ENCODE results near the gene TYRO3.
"Not testable (repeated sequence)": the region's sequence is repeated elsewhere in the genome, so short reads cannot be mapped to it uniquely, and the experiment has no call there.

TYRO3 gene

DNA sequence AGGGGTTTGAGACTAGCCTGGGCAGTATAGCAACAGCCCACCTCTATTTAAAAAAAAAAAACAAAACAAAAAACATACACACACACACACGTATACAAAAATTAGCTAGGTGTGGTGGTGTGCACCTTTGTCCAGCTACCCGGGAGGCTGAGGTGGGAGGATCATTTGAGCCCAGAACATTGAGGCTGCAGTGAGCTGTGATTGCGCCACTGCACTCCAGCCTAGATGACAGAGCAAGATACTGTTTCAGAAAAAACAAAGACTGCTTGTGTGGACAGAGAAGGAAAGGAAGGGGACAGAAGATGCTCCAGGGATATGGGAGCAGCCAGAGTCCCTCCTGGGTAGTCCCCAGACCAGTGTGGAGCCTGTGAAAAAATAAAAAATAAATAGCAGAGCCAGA, 12.9 kb downstream of the TYRO3 start:
- in situ Hi-C loops (cut with MboI; ENCODE audit: low sequenced_read_pairs): no loop called here

DNA sequence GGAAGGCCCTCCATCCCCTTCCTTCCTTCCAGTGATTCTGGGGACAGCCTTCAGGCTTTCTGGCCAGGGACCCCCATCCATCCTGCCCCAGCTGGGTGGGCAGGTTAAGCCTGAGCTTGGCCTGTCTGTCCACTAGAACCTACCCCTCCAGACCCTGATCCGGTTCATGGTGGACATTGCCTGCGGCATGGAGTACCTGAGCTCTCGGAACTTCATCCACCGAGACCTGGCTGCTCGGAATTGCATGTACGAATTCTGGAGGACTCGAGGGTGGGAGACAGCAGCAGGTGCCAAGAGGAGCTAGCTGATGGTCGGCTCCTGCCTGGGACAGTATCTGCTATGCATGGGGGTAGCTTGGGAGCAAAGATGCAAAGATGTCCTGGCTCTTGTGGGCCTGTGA, 13.9 kb downstream of the TYRO3 start:
- in situ Hi-C loops (cut with MboI; ENCODE audit: low sequenced_read_pairs): no loop called here

- in situ Hi-C loops (cut with MboI; ENCODE audit: low sequenced_read_pairs): no loop called here
Observed at GRCh38 chr15:41573396-41573795, 14.4 kb downstream of the TYRO3 start.

DNA sequence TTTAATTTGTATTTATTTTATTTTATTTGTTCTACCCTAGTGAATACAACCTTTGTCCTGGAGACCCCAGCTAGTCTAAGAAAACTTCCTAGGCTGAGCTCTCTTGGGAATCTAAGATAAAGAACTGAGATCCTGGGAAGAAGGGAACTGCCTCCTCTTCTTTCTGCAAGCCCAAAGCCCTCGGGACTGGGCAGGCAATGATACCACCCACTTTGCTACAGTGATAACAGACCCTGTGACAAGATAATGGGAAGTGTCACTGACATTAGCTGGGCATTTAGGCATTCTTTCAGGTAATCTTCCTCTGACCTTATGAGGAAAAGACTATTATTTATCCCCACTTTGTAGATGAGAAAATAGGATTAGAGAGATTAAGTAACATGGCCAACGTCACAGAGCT, 15.1 kb downstream of the TYRO3 start:
- in situ Hi-C loops (cut with MboI; ENCODE audit: low sequenced_read_pairs): no loop called here

DNA sequence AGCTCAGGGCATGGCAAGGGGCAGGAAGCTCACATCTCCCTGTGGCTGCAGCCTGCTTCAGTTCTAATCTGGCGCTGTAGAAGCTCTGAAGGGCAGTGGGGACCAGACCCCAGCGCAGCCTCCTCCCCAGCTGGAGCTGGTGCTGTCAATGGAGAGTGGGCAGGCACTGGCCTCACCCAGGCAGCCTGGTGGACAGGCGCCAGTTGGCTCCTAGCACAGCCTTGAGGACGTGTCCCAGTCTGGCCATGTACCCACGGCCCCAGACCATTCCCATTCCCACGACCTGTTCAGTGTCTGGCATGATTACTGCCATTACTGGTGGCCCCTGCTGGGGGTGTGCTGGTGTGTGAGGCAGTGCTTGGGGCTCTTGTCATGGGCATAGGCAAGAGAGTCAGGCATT, 16.3 kb downstream of the TYRO3 start:
- in situ Hi-C loops (cut with MboI; ENCODE audit: low sequenced_read_pairs): no loop called here

- in situ Hi-C loops (cut with MboI; ENCODE audit: low sequenced_read_pairs): no loop called here
Observed at GRCh38 chr15:41577863-41578735, 19.1 kb downstream of the TYRO3 start.

DNA sequence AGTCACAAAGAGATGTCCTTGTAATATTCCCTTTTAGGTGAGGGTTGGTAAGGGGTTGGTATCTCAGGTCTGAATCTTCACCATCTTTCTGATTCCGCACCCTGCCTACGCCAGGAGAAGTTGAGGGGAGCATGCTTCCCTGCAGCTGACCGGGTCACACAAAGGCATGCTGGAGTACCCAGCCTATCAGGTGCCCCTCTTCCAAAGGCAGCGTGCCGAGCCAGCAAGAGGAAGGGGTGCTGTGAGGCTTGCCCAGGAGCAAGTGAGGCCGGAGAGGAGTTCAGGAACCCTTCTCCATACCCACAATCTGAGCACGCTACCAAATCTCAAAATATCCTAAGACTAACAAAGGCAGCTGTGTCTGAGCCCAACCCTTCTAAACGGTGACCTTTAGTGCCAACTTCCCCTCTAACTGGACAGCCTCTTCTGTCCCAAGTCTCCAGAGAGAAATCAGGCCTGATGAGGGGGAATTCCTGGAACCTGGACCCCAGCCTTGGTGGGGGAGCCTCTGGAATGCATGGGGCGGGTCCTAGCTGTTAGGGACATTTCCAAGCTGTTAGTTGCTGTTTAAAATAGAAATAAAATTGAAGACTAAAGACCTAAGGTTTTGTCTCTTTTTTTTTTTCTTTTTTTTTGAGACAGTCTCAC, 19.8 kb downstream of the TYRO3 start:
- in situ Hi-C loops (cut with MboI; ENCODE audit: low sequenced_read_pairs): no loop called here

- in situ Hi-C loops (cut with MboI; ENCODE audit: low sequenced_read_pairs): no loop called here
Observed at GRCh38 chr15:41581110-41581509, 22.1 kb downstream of the TYRO3 start.

DNA sequence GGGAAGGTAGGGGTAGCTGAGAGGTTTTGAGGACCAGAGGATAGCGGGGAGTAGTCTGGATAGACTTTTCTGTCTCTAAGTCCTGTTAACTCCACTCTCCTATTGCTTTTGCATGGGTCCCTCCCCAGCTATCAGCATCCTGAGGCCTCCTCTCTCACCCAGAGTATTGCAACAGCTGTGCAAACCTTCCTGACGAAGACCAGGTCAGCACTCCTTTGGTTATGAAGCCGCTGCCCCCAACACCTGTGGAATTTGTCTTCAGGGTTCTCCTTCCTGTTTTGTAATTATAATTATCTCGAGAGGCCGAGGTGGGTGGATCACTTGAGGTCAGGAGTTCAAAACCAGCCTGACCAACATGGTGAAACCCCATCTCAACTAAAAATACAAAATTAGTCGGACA, 24.8 kb downstream of the TYRO3 start:
- in situ Hi-C loops (cut with MboI; ENCODE audit: low sequenced_read_pairs): no loop called here

DNA sequence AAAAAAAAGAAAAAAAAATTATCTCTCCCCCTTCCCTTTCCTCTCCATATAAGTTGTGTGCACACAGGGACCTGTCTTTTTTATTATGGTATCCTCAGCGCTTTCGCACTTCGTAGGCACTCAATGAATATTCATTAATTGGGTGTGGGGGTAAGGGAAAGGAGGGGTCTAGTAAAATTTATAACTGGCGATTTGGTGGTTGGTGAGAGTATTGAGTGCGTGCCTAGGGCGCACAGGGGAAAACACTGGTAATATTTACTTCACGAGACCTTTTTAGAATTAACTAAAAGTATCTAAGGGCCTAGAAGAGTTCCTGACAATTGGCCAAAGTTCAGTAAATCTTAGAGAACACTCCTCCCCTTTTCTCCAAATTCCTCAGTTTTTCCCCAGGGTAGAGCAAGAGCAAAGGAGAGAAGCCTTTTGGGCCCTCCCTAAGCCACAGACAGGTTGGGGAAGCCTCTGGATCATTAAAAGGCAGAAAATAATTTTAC, 25.7 kb downstream of the TYRO3 start:
- in situ Hi-C loops (cut with MboI; ENCODE audit: low sequenced_read_pairs): no loop called here

GRCh38 chr15:41585127-41586047, 26.4 kb downstream of the TYRO3 start:
- in situ Hi-C loops (cut with MboI; ENCODE audit: low sequenced_read_pairs): no loop called here

DNA sequence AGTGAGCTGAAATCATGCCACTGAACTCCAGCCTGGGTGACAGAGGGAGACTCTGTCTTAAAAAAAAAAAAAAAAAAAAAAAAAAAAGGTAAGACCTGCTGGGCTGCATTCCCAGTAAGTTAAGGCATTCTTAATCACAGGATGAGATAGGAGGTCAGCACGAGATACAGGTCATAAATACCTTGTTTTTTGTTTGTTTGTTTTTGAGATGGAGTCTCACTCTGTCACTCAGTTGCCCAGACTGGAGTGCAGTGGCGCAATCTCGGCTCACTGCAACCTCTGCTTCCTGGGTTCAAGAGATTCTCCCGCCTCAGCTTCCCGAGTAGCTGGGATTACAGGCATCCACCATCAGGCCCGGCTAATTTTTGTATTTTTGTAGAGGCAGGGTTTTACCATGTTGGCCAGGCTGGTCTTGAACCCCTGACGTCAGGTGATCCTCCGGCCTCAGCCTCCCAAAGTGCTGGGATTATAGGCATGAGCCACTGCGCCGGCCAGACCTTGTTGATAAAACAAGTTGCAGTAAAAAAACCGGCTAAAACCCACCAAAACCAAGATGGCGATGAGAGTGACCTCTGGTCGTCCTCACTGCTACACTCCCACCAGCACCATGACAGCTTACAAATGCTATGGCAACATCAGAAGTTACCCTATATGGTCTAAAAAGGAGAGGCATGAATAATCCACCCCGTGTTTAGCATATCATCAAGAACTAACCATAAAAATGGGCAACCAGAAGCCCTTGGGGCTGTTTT, 27.7 kb downstream of the TYRO3 start:
- in situ Hi-C loops (cut with MboI; ENCODE audit: low sequenced_read_pairs): not testable (repeated sequence)

DNA sequence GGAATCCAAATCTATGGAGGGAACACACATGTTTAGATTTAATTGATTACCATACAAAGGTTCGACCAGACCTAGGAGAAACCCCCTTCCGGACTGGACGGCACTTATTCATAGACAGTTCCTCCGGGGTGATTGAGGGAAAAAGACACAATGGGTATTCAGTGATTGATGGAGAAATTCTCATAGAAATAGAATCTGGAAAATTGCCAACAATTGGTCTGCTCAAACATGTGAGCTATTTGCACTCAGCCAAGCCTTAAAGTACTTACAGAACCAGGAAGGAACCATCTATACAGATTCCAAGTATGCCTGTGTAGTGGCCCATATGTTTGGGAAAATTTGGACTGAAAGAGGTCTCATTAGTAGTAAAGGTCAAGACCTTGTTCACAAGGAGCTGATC, 30.0 kb downstream of the TYRO3 start:
- in situ Hi-C loops (cut with MboI; ENCODE audit: low sequenced_read_pairs): not testable (repeated sequence)

DNA sequence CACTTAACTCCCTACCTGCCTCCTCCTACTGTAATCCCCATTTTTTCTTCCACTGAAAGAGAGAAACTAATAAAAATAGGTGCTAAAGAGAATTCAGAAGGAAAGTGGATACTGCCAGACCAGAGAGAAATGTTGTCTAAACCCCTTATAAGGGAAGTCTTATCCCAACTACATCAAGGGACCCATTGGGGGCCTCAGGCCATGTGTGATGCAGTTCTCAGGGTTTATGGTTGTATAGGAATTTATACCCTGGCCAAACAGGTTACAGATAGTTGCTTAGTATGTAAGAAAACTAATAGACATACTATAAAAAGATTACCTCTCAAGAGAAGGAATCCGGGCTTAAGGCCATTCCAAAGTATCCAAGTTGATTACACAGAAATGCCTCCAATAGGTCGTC, 30.6 kb downstream of the TYRO3 start:
- in situ Hi-C loops (cut with MboI; ENCODE audit: low sequenced_read_pairs): not testable (repeated sequence)

DNA sequence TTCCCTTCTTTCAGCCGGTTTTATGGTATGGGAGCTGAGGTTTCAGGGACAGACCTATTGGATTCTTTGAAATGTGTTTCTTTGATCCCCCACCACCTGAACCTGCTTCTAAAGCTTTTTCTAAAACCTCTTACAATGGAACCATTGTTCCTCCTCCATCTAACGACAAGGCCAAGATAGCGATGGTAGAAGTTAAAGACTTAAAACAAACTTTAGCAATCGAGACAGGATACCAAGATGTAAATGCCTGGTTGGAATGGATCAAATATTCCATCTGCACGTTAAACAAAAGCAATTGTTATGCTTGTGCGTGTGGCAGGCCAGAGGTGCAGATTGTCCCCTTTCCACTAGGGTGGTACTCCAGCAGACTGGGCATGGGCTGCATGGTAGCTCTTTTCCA, 32.2 kb downstream of the TYRO3 start:
- in situ Hi-C loops (cut with MboI; ENCODE audit: low sequenced_read_pairs): not testable (repeated sequence)

DNA sequence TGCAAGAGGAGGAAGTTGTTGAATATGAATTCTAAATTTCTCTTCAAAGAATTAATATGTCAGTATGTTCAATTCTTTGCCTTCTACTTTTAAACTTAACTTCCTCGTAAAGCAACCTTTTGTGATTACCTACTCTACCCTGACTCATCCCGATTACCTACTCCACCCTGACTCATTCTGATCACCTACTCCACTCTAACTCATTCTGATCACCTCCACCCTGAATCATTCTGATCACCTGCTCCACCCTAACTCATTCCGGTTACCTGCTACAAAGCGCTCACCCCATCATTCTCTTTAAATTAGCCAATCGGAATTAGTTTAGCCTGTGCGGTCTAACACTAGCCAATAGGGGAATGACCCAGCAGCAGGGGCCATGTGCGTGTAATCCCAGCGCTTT, 33.7 kb downstream of the TYRO3 start:
- in situ Hi-C loops (cut with MboI; ENCODE audit: low sequenced_read_pairs): not testable (repeated sequence)

- in situ Hi-C loops (cut with MboI; ENCODE audit: low sequenced_read_pairs): no loop called here
Observed at GRCh38 chr15:41594801-41595746, 36.1 kb downstream of the TYRO3 start.

- in situ Hi-C loops (cut with MboI; ENCODE audit: low sequenced_read_pairs): no loop called here
Observed at GRCh38 chr15:41596972-41597371, 38.0 kb downstream of the TYRO3 start.

GRCh38 chr15:41597787-41598186, 38.8 kb downstream of the TYRO3 start:
- in situ Hi-C loops (cut with MboI; ENCODE audit: low sequenced_read_pairs): no loop called here

Data from HL-60/S4 treated with phorbol 12-myristate 13-acetate at 8.2 ng/mL for 4 days and 3 days (cell line).